Measurements from ENCODE around the gene ZNF529. TPM values are rescaled to one million over a fixed set of nuclear protein-coding genes. Genes with fewer than 3 reads are reported as not detected.

The ZNF529 gene
- total and polyA plus RNA-seq, 2 of the 13 experiments (the other 11 are each of a cell fraction or from before 2014, with no cell fraction given) = 9.3 to 10.6 TPM

- TF ChIP-seq, protein P1, sequence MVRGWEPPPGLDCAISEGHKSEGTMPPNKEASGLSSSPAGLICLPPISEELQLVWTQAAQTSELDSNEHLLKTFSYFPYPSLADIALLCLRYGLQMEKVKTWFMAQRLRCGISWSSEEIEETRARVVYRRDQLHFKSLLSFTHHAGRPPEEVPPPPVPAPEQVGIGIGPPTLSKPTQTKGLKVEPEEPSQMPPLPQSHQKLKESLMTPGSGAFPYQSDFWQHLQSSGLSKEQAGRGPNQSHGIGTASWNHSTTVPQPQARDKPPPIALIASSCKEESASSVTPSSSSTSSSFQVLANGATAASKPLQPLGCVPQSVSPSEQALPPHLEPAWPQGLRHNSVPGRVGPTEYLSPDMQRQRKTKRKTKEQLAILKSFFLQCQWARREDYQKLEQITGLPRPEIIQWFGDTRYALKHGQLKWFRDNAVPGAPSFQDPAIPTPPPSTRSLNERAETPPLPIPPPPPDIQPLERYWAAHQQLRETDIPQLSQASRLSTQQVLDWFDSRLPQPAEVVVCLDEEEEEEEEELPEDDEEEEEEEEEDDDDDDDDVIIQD (CRISPR knock-in tag; IDR thresholded peaks at IDR 0.05; ENCODE audit: low read depth) = no peak
- TF ChIP-seq ZNF253 (CRISPR knock-in tag; IDR thresholded peaks at IDR 0.05; ENCODE audit: borderline replicate concordance) = peak; percentile 76; the same call in 1 of the 2 replicates
- no peak for TF ChIP-seq HES4 (CRISPR knock-in tag; IDR thresholded peaks at IDR 0.05; ENCODE audit: borderline replicate concordance)
- TF ChIP-seq MED1 (CRISPR knock-in tag; IDR thresholded peaks at IDR 0.05) = peak; percentile 65
- TF ChIP-seq CBX1 (IDR thresholded peaks at IDR 0.05; ENCODE audit: low read depth) = no peak
- TF ChIP-seq GATAD1 (CRISPR knock-in tag; IDR thresholded peaks at IDR 0.05) = peak; percentile 91
- TF ChIP-seq, protein P2, sequence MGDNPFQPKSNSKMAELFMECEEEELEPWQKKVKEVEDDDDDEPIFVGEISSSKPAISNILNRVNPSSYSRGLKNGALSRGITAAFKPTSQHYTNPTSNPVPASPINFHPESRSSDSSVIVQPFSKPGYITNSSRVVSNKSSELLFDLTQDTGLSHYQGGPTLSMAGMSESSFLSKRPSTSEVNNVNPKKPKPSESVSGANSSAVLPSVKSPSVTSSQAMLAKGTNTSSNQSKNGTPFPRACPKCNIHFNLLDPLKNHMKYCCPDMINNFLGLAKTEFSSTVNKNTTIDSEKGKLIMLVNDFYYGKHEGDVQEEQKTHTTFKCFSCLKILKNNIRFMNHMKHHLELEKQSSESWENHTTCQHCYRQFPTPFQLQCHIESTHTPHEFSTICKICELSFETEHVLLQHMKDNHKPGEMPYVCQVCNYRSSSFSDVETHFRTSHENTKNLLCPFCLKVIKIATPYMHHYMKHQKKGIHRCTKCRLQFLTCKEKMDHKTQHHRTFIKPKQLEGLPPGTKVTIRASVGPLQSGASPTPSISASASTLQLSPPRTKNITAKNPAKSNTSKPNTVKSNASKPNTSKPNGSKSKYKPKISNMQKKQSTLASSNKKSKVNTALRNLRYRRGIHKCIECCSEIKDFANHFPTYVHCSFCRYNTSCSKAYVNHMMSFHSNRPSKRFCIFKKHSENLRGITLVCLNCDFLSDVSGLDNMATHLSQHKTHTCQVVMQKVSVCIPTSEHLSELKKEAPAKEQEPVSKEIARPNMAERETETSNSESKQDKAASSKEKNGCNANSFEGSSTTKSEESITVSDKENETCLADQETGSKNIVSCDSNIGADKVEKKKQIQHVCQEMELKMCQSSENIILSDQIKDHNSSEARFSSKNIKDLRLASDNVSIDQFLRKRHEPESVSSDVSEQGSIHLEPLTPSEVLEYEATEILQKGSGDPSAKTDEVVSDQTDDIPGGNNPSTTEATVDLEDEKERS (CRISPR knock-in tag; IDR thresholded peaks at IDR 0.05) = peak; percentile 70; the same call in 1 of the 2 replicates
- TF ChIP-seq IKZF5 (CRISPR knock-in tag; IDR thresholded peaks at IDR 0.05) = 0 out of 2 replicates have a peak, but pooled peaks have one; percentile 31
- no peak for TF ChIP-seq ARID3A (IDR thresholded peaks at IDR 0.05; ENCODE audit: low read depth, low read length)
- peak; percentile 91; the same call in 1 of the 2 replicates for TF ChIP-seq CREB1 (IDR thresholded peaks at IDR 0.05)
- TF ChIP-seq CREB1 (CRISPR knock-in tag; IDR thresholded peaks at IDR 0.05) = peak; percentile 78
- TF ChIP-seq SIX4 (CRISPR knock-in tag; IDR thresholded peaks at IDR 0.05) = peak; percentile 68; the same call in 1 of the 2 replicates
- TF ChIP-seq NFYB (CRISPR knock-in tag; IDR thresholded peaks at IDR 0.05) = peak; percentile 44; the same call in 1 of the 2 replicates
- peak in 1 of 2 experiments; percentile 65; a peak in 1 of 4 replicates for TF ChIP-seq ATF4 (CRISPR knock-in tag; IDR thresholded peaks at IDR 0.05)
- TF ChIP-seq MIXL1 (CRISPR knock-in tag; IDR thresholded peaks at IDR 0.05) = peak; percentile 66; the same call in 1 of the 2 replicates
- peak; percentile 98 for TF ChIP-seq MXD4 (CRISPR knock-in tag; IDR thresholded peaks at IDR 0.05)
- peak; percentile 36; the same call in 1 of the 2 replicates for TF ChIP-seq IRX3 (CRISPR knock-in tag; IDR thresholded peaks at IDR 0.05; ENCODE audit: borderline replicate concordance, low read depth)
- no peak for TF ChIP-seq ZMYM3 (CRISPR knock-in tag; IDR thresholded peaks at IDR 0.05)
- TF ChIP-seq ZNF780A (CRISPR knock-in tag; IDR thresholded peaks at IDR 0.05) = no peak
- peak; percentile 83 for TF ChIP-seq SMAD3 (CRISPR knock-in tag; IDR thresholded peaks at IDR 0.05)
- TF ChIP-seq ZNF563 (CRISPR knock-in tag; IDR thresholded peaks at IDR 0.05) = no peak
- peak; percentile 82 for TF ChIP-seq ZMYM4 (CRISPR knock-in tag; IDR thresholded peaks at IDR 0.05)
Observed at GRCh38 chr19:36573020-36573894, at the start of gene ZNF529 (continued).

Measured in HepG2 (cell line).